HepG2 (cell line): Measurements from ENCODE around the gene SYNPR. TPM values are rescaled to one million over a fixed set of nuclear protein-coding genes. Genes with fewer than 3 reads are reported as not detected.

Experiments
- ATAC-seq: fragments of 200-7000 bp; cut with Tn5 transposase; 3 replicates; pipeline ENCODE4 v1.9.1; 2020; ENCODE audit warnings: mild to moderate bottlenecking, moderate library complexity
- BruUV-seq: library from RNA; stranded (reverse); fragments of 400-500 nt; replicated peaks from 2 replicates; lab custom pipeline; 2021; lab: Mats Ljungman, UMichigan
- CTCF ChIA-PET: fragments of 300-600 bp; formaldehyde crosslinking; extraction: SDS; loops from one replicate; lab custom pipeline; 2021; ENCODE audit warnings: low total read pairs, inconsistent platforms, low intra/inter-chr PET ratio; lab: Yijun Ruan, JAX
- POLR2A ChIA-PET: fragments of 350-600 bp; sonication (Branson Sonifier 250); formaldehyde crosslinking; loops from one replicate; lab custom pipeline; 2020; ENCODE audit warnings: antibody characterized with exemption, inconsistent platforms; lab: Yijun Ruan, JAX
- DNase-seq: peaks from one replicate; pipeline ENCODE4 v3.0.0-alpha.2; 2015; ENCODE audit warnings: low spot score
- FAIRE-seq: peaks from 3 replicates; lab custom pipeline; 2011; peaks lifted over from hg19 to GRCh38; lab: Jason Lieb, UNC
- H2AFZ ChIP-seq: one replicate; pipeline ENCODE4 v1.6.1; 2011; ENCODE audit warnings: low read length, inconsistent platforms
- H3K27ac ChIP-seq: fragments of 300-600 bp; 3 replicates; pipeline ENCODE4 v1.8.0; 2011; ENCODE audit warnings: mixed run types, mild to moderate bottlenecking, mixed read lengths, low read length, inconsistent platforms; ENCODE audit not compliant: insufficient read depth; ENCODE audit errors: extremely low read length
- H3K27me3 ChIP-seq, 2 experiments: fragments of 200-600 bp in 1 of 2; 2 replicates in 1 of 2; 3 replicates in 1 of 2; pipeline versions ENCODE4 v1.6.0 to v1.8.0; 2011; ENCODE audit warnings: low read length in 2 of 2, mild to moderate bottlenecking in 2 of 2, moderate library complexity in 2 of 2, inconsistent platforms in 1 of 2; ENCODE audit not compliant: insufficient read depth in 2 of 2, control insufficient read depth in 1 of 2
- H3K36me3 ChIP-seq, 2 experiments: fragments of 200-600 bp in 1 of 2; replicated peaks in 1 of 2; 2 replicates in 1 of 2; 3 replicates in 1 of 2; pipeline versions ENCODE4 v1.5.1 to v1.8.0; 2011; ENCODE audit warnings: low read length in 2 of 2, inconsistent platforms in 1 of 2; ENCODE audit not compliant: insufficient read depth in 2 of 2, control insufficient read depth in 1 of 2
- H3K4me1 ChIP-seq: 2 replicates; pipeline ENCODE4 v1.5.1; 2012; ENCODE audit warnings: low read length, inconsistent platforms; ENCODE audit not compliant: insufficient read depth
- H3K4me2 ChIP-seq: 2 replicates; pipeline ENCODE4 v1.6.0; 2011; ENCODE audit warnings: low read depth, low read length, inconsistent platforms
- H3K4me3 ChIP-seq, 3 experiments: fragments of 200-600 bp in 1 of 3; sonication (generic), shearing (Covaris generic) in 1 of 3; replicated peaks in 1 of 3; 2 replicates each; pipeline ENCODE4 v1.5.1; 2011 to 2016; ENCODE audit warnings: low read length in 3 of 3, inconsistent platforms in 2 of 3, low read depth in 2 of 3, mild to moderate bottlenecking in 2 of 3, control low read depth in 1 of 3, mixed read lengths in 1 of 3; ENCODE audit not compliant: insufficient read depth in 1 of 3
- H3K79me2 ChIP-seq: one replicate; pipeline ENCODE4 v1.6.1; 2011; ENCODE audit warnings: low read length, inconsistent platforms; ENCODE audit not compliant: insufficient read depth
- H3K9ac ChIP-seq: 2 replicates; pipeline ENCODE4 v1.6.0; 2011; ENCODE audit warnings: mild to moderate bottlenecking, low read depth, low read length, inconsistent platforms; ENCODE audit not compliant: insufficient read depth
- H3K9me3 ChIP-seq: 2 replicates; pipeline ENCODE4 v1.5.1; 2012; ENCODE audit warnings: mild to moderate bottlenecking, low read length
- H4K20me1 ChIP-seq: 2 replicates; pipeline ENCODE4 v1.6.0; 2011; ENCODE audit warnings: inconsistent platforms, mild to moderate bottlenecking, low read length, moderate library complexity; ENCODE audit not compliant: insufficient read depth
- HNF4A ChIP-seq: sonication (generic); formaldehyde crosslinking; IDR thresholded peaks from 2 replicates; pipeline ENCODE4 v1.4.0; 2020; ENCODE audit warnings: missing genetic modification reagents
- JUN ChIP-seq: sonication (generic); formaldehyde crosslinking; IDR thresholded peaks from 2 replicates; pipeline ENCODE4 v1.4.0; 2020; ENCODE audit warnings: mild to moderate bottlenecking, missing genetic modification reagents
- MAFF ChIP-seq: IDR thresholded peaks from 2 replicates; pipeline ENCODE4 v1.6.1; 2011; ENCODE audit warnings: low read depth, low read length, improper control_type of control experiment
- NFE2L2 ChIP-seq: fragments of 150-350 bp; IDR thresholded peaks from 2 replicates; pipeline ENCODE4 v1.6.1; 2014; ENCODE audit warnings: low read length
- PHF5A ChIP-seq: IDR thresholded peaks from one replicate; pipeline ENCODE4 v1.6.1; 2018; ENCODE audit warnings: low read depth, missing genetic modification reagents; ENCODE audit not compliant: unreplicated experiment
- SNRNP70 ChIP-seq: fragments of 200-400 bp; formaldehyde crosslinking; IDR thresholded peaks from 2 replicates; pipeline ENCODE4 v1.6.1; 2017; ENCODE audit warnings: mild to moderate bottlenecking, low read depth, low read length, moderate library complexity
- SOX13 ChIP-seq, 3 experiments: fragments of 450-650 bp in 1 of 3; sonication (generic) in 1 of 3; formaldehyde crosslinking in 1 of 3; IDR thresholded peaks in 2 of 3; conservative IDR thresholded peaks in 1 of 3; 2 replicates each; pipeline versions ENCODE4 v1.5.0 to v1.6.1; 2016 to 2020; ENCODE audit warnings: antibody characterized with exemption in 1 of 3, mild to moderate bottlenecking in 1 of 3, missing compliant biosample characterization in 1 of 3, missing genetic modification reagents in 1 of 3, moderate library complexity in 1 of 3
- SOX5 ChIP-seq: IDR thresholded peaks from 2 replicates; pipeline ENCODE4 v1.6.1; 2016; ENCODE audit warnings: borderline replicate concordance
- SOX6 ChIP-seq, 2 experiments: fragments of 450-650 bp in 1 of 2; sonication (generic) in 1 of 2; formaldehyde crosslinking in 1 of 2; IDR thresholded peaks; 2 replicates each; pipeline versions ENCODE4 v1.4.0 to v1.6.1; 2017 to 2020; ENCODE audit warnings: antibody characterized with exemption in 1 of 2, mild to moderate bottlenecking in 1 of 2, missing genetic modification reagents in 1 of 2
- THYN1 ChIP-seq: sonication (generic); formaldehyde crosslinking; IDR thresholded peaks from 2 replicates; pipeline ENCODE4 v1.8.1; 2023; ENCODE audit warnings: low read depth, mild to moderate bottlenecking, moderate library complexity, missing genetic modification reagents, borderline replicate concordance
- ZIK1 ChIP-seq: sonication (generic); formaldehyde crosslinking; IDR thresholded peaks from 2 replicates; pipeline ENCODE4 v1.5.0; 2020; ENCODE audit warnings: mild to moderate bottlenecking, low read depth, missing genetic modification reagents, borderline replicate concordance
- ZNF468 ChIP-seq: sonication (generic); formaldehyde crosslinking; IDR thresholded peaks from 2 replicates; pipeline ENCODE4 v1.8.0; 2022; ENCODE audit warnings: mild to moderate bottlenecking, moderate library complexity, missing genetic modification reagents
- ZNF550 ChIP-seq: sonication (generic); formaldehyde crosslinking; IDR thresholded peaks from 2 replicates; pipeline ENCODE4 v1.4.0; 2020; ENCODE audit warnings: mild to moderate bottlenecking, missing genetic modification reagents, borderline replicate concordance
- ZNF7 ChIP-seq: IDR thresholded peaks from 2 replicates; pipeline ENCODE4 v1.6.1; 2016; ENCODE audit warnings: missing biosample characterization, missing genetic modification reagents
- WGBS: methylation state at CpG from one replicate; pipeline ENCODE4 v1.1.6; 2017; ENCODE audit warnings: low lambda C conversion rate; 5-methylcytosine and 5-hydroxymethylcytosine counted together
- in situ Hi-C: cut with HindIII; loops from 2 replicates; pipeline ENCODE4 v1.10.0; 2017; ENCODE audit warnings: low pct_unique_long_range_greater_than_20kb; ENCODE audit not compliant: extremely low pct_ligation_motif_present
- intact Hi-C: fragments of 100-400 bp; cut with micrococcal nuclease; formaldehyde crosslinking; loops from one replicate; pipeline ENCODE4 v1.10.0; 2022; ENCODE audit not compliant: unreplicated experiment
- polyA plus RNA-seq, 8 experiments: library from polyadenylated mRNA; depleted of rRNA in 3 of 8; stranded (reverse) in 7 of 8; unstranded in 1 of 8; fragments of >200 nt; fragmentation: Illumina TruSeq in 4 of 8; extraction: Trizol in 4 of 8; gene quantifications; 2 replicates each; pipeline versions ENCODE4 v1.2.1 to v1.2.3, GENCODE V29; 2011 to 2016; ENCODE audit warnings: low read depth in 4 of 8, missing spikeins in 1 of 8, mixed read lengths in 1 of 8; ENCODE audit not compliant: insufficient read depth in 1 of 8
- total RNA-seq, 5 experiments: library from RNA; depleted of rRNA; stranded (reverse); fragments of >200 nt; fragmentation: Illumina TruSeq; extraction: Trizol; gene quantifications; 2 replicates each; pipeline ENCODE4 v1.2.3, GENCODE V29; 2016; ENCODE audit warnings: low read depth in 1 of 5
- TF ChIP-seq, protein P1 (sequence below), 2 experiments: sonication (generic) in 1 of 2; formaldehyde crosslinking in 1 of 2; IDR thresholded peaks; 2 replicates each; pipeline versions ENCODE4 v1.5.1 to v1.6.1; 2011 to 2020; ENCODE audit warnings: borderline replicate concordance in 1 of 2, low read depth in 1 of 2, low read length in 1 of 2, mild to moderate bottlenecking in 1 of 2, missing genetic modification reagents in 1 of 2, moderate library complexity in 1 of 2

Gene SYNPR
- total and polyA plus RNA-seq, 2 of the 13 experiments (the other 11 are each of a cell fraction or from before 2014, with no cell fraction given), result 0.04 TPM; not detected in 1

GRCh38 chr3:63477494-63478129, 199.5 kb downstream of the SYNPR start (continued):
- TF ChIP-seq SOX13 (IDR thresholded peaks at IDR 0.05) (no peak), SOX13 (CRISPR knock-in tag; conservative IDR thresholded peaks at IDR 0.05 in 1 of 2, IDR thresholded peaks at IDR 0.05 in 1 of 2) (0 out of 4 replicates have a peak, but pooled peaks of 1 of the 2 experiments have one; percentile 10), NFE2L2 (peak; percentile 81; the same call in 1 of the 2 replicates), ZNF7 (CRISPR knock-in tag) (peak; percentile 53; the same call in 1 of the 2 replicates), THYN1 (CRISPR knock-in tag) (no peak), PHF5A (CRISPR knock-in tag) (no peak), SNRNP70 (no peak), ZNF550 (CRISPR knock-in tag) (no peak), SOX5 (peak; percentile 42; the same call in 1 of the 2 replicates), MAFF (0 out of 2 replicates have a peak, but pooled peaks have one; percentile 6), HNF4A (CRISPR knock-in tag) (peak; percentile 39), ZNF468 (CRISPR knock-in tag) (no peak)

- H3K4me2 ChIP-seq, result no peak overlapping the region
- no peak for FAIRE-seq
- 39% methylated on average over 6 of the region's 6 CpGs for WGBS
Measured at GRCh38 chr3:63478990-63479660, 201.0 kb downstream of the SYNPR start.

More at GRCh38 chr3:63478990-63479660, 201.0 kb downstream of the SYNPR start:
- BruUV-seq, result no TSS peak
- Histone ChIP-seq H3K9me3 (no peaks in the 10 kb centered on the region), H3K4me3 (no peak overlapping the region), H3K27me3 (peaks cover 0 to 1% of the 10 kb centered on the region in 2 experiments; a peak in 1 of 5 replicates), H4K20me1 (no peaks in the 10 kb centered on the region), H3K79me2 (no peaks in the 10 kb centered on the region), H2AFZ (no peak overlapping the region), H3K4me1 (peaks cover 7% of the 10 kb centered on the region), H3K36me3 (no peaks in the 10 kb centered on the region), H3K27ac (no peak overlapping the region), H3K9ac (no peak overlapping the region)
- DNase-seq (no peak), ATAC-seq (no peak)
- TF ChIP-seq, protein P1, sequence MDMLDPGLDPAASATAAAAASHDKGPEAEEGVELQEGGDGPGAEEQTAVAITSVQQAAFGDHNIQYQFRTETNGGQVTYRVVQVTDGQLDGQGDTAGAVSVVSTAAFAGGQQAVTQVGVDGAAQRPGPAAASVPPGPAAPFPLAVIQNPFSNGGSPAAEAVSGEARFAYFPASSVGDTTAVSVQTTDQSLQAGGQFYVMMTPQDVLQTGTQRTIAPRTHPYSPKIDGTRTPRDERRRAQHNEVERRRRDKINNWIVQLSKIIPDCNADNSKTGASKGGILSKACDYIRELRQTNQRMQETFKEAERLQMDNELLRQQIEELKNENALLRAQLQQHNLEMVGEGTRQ (IDR thresholded peaks at IDR 0.05; ENCODE audit: low read depth, low read length), result no peak
- TF ChIP-seq, protein P1 (CRISPR knock-in tag; IDR thresholded peaks at IDR 0.05; ENCODE audit: borderline replicate concordance), result no peak
- no peak for TF ChIP-seq SOX6 (IDR thresholded peaks at IDR 0.05)
- no peak for TF ChIP-seq SOX6 (CRISPR knock-in tag; IDR thresholded peaks at IDR 0.05)
- TF ChIP-seq ZIK1, result no peak
- no peak for TF ChIP-seq JUN (CRISPR knock-in tag)
- ChIA-PET CTCF (no interaction called here), POLR2A (no interaction called here)
- intact Hi-C loops (no loop called here), in situ Hi-C loops (no loop called here)
